ENCODE data around the gene MTMR10. TPM values are rescaled to one million over a fixed set of nuclear protein-coding genes. Genes with fewer than 3 reads are reported as not detected.

The MTMR10 gene
- total RNA-seq, 2 donors from 2014 or later = 13.9 to 44.7 TPM

DNA sequence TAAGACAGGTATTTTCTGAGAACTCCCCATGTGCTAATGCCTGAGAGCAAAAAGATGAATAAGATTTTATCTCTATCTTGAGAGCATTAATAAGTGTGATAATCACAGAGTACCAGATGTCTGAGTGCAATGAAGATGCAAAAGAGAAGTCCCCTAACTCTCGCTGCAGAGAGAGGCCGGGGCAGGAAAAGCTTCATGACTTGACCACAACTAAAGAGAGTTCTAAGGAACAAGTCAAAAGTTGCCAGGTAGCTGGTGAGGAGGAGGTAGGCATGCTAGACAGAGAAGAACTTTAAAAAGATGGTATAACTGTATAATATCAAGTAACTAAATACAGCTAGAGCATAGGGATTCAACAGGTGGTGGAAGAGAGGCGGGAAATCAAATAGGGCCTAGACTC, 28.8 kb downstream of the MTMR10 start:
- ATAC-seq (ENCODE audit: insufficient number of reproducible peaks, low FRiP score, low read depth) = no peak
- Histone ChIP-seq H3K4me3 (no peak overlapping the region), H3K4me1 (ENCODE audit: control insufficient read depth in 1 of 2, low read depth in 2 of 2) (no peaks in the 10 kb centered on the region), H3K36me3 (peaks cover 14% of the 10 kb centered on the region), H3K27ac (no peak overlapping the region), H3K9me3 (no peaks in the 10 kb centered on the region), H3K27me3 (replicated peaks; ENCODE audit: insufficient read depth) (no peaks in the 10 kb centered on the region)
- TF ChIP-seq, protein P1, sequence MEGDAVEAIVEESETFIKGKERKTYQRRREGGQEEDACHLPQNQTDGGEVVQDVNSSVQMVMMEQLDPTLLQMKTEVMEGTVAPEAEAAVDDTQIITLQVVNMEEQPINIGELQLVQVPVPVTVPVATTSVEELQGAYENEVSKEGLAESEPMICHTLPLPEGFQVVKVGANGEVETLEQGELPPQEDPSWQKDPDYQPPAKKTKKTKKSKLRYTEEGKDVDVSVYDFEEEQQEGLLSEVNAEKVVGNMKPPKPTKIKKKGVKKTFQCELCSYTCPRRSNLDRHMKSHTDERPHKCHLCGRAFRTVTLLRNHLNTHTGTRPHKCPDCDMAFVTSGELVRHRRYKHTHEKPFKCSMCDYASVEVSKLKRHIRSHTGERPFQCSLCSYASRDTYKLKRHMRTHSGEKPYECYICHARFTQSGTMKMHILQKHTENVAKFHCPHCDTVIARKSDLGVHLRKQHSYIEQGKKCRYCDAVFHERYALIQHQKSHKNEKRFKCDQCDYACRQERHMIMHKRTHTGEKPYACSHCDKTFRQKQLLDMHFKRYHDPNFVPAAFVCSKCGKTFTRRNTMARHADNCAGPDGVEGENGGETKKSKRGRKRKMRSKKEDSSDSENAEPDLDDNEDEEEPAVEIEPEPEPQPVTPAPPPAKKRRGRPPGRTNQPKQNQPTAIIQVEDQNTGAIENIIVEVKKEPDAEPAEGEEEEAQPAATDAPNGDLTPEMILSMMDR (IDR thresholded peaks at IDR 0.05) = no peak
- DNase-seq (ENCODE audit: low spot score) = no peak

DNA sequence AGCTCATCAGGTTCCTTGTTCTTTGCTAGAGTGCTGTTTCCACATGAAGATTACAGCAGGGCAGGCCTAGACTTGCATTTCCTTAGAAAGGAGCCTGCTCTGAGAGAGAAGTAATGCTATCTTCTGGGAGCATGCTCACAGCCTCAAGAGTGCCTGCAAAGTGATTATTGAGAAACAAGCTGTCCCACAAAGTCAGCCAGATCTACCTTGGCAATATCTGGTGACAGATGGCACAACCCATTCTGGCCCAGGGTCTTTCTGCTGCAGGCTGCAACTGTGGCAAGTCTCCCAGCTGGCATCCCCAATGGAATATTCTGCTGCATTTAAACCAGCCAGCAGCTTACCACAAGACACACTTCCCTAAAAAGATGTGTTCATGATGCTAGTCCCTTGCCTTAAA, 29.3 kb downstream of the MTMR10 start:
- no peaks in the 10 kb centered on the region for H3K4me1 ChIP-seq (ENCODE audit: control insufficient read depth in 1 of 2, low read depth in 2 of 2)
- H3K4me3 ChIP-seq = no peak overlapping the region
- ATAC-seq (ENCODE audit: insufficient number of reproducible peaks, low FRiP score, low read depth) (no peak), DNase-seq (ENCODE audit: low spot score) (no peak)
- H3K36me3 ChIP-seq = peaks cover 20% of the 10 kb centered on the region
- no peaks in the 10 kb centered on the region for H3K9me3 ChIP-seq
- no peaks in the 10 kb centered on the region for H3K27me3 ChIP-seq (replicated peaks; ENCODE audit: insufficient read depth)
- H3K27ac ChIP-seq = no peak overlapping the region
- TF ChIP-seq, protein P1 (IDR thresholded peaks at IDR 0.05) = no peak

DNA sequence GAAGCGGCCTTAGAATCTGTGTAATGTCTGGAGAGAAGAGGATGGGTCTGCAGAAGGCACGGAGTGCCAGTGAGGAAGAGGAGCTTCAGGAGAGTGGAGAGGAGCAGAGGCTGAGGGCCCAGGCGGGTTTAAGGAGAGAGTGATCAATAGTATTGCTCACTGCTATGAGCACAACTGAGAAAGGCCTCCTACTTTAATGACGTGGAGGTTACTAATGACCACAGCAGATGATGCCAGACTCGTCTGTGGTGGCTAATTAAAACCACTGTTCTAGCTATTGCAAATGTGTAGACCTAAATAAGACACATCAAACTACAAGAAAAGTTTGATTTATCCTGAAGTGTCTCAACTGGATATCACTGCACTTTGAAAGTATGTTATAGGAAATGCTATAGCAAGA, 33.2 kb downstream of the MTMR10 start:
- ATAC-seq (ENCODE audit: insufficient number of reproducible peaks, low FRiP score, low read depth) = no peak
- H3K27me3 ChIP-seq (replicated peaks; ENCODE audit: insufficient read depth) = no peaks in the 10 kb centered on the region
- TF ChIP-seq, protein P1 (IDR thresholded peaks at IDR 0.05) = no peak
- no peaks in the 10 kb centered on the region for H3K4me1 ChIP-seq (ENCODE audit: control insufficient read depth in 1 of 2, low read depth in 2 of 2)
- no peaks in the 10 kb centered on the region for H3K9me3 ChIP-seq
- no peak overlapping the region for H3K27ac ChIP-seq
- DNase-seq (ENCODE audit: low spot score) = no peak
- no peak overlapping the region for H3K4me3 ChIP-seq
- peaks cover 38% of the 10 kb centered on the region for H3K36me3 ChIP-seq

DNA sequence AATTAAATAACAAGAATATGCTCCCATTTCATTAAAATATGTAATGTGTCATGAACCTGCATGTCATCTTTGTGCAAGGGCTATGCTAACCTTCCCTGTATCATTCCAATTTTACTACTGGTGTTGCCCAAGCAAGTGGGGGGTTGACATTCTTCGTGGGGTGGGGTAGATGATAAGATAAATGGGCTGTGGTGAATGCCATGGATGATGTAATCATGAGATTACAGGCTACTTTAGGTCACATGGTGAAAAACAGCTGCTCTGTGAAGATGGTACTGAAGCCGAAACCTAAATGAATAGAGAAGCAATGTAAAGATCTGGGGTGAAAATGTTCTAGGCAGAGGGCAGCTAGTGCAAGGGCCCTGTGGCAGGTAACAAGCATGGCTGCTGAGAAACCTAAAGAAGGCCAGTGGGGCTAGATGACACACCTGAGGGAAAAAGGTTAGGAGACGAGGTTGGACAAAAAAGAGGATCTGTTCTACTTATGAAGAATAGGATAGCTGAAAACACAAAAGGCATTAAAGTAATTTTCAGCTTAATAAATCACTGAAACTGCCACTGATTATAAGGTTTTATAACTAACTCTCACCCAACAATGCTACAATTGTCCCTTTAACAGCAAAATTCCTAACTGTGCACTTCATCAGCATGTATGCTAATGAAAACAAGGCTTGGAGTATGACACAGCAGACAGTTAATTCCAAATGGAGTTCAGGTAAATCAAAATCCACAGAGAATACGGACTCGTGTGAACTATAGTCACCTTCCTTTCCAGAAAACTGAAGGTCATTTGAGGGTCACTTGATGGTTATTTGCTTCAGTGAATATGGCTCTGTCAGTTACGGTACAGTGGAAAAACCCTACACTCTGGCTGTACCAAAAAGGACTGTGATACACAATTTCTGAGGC, 35.0 kb downstream of the MTMR10 start:
- Histone ChIP-seq H3K9me3 (no peaks in the 10 kb centered on the region), H3K27ac (no peak overlapping the region), H3K4me1 (ENCODE audit: control insufficient read depth in 1 of 2, low read depth in 2 of 2) (no peaks in the 10 kb centered on the region), H3K36me3 (peaks cover 56% of the 10 kb centered on the region), H3K27me3 (replicated peaks; ENCODE audit: insufficient read depth) (no peaks in the 10 kb centered on the region), H3K4me3 (no peak overlapping the region)
- DNase-seq (ENCODE audit: low spot score) = no peak
- ATAC-seq (ENCODE audit: insufficient number of reproducible peaks, low FRiP score, low read depth) = no peak
- TF ChIP-seq, protein P1 (IDR thresholded peaks at IDR 0.05) = no peak

DNA sequence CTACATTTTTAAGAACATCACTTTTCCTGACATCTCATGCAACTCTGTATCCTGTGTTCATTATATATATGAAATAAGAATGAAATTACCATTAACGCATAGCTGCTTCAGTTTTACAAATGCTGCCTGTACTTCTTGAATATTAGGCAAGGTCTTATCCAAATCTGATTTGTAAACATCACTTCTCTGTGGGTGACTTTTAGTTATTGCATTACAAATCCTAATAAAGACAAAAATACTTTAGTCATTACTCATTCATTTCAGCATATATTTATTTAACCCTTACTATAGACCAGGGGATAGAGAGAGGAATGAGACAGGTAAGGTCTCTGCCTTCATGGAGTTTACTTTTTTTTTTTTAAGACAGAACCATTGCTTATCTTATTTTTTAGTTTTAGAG, 36.8 kb downstream of the MTMR10 start:
- no peaks in the 10 kb centered on the region for H3K27me3 ChIP-seq (replicated peaks; ENCODE audit: insufficient read depth)
- H3K36me3 ChIP-seq = peaks cover 71% of the 10 kb centered on the region
- H3K9me3 ChIP-seq = no peaks in the 10 kb centered on the region
- H3K4me1 ChIP-seq (ENCODE audit: control insufficient read depth in 1 of 2, low read depth in 2 of 2) = no peaks in the 10 kb centered on the region
- ATAC-seq (ENCODE audit: insufficient number of reproducible peaks, low FRiP score, low read depth) (no peak), DNase-seq (ENCODE audit: low spot score) (no peak)
- no peak overlapping the region for H3K27ac ChIP-seq
- TF ChIP-seq, protein P1 (IDR thresholded peaks at IDR 0.05) = no peak
- no peak overlapping the region for H3K4me3 ChIP-seq
